HepG2 (cell line): ENCODE measurements around the gene SPCS2. TPM values are rescaled to one million over a fixed set of nuclear protein-coding genes. Genes with fewer than 3 reads are reported as not detected.

Experiments used
- ATAC-seq: fragments of 200-7000 bp; cut with Tn5 transposase; 3 replicates; pipeline ENCODE4 v1.9.1; 2020; ENCODE audit warnings: mild to moderate bottlenecking, moderate library complexity
- BruUV-seq: library from RNA; stranded (reverse); fragments of 400-500 nt; replicated peaks from 2 replicates; lab custom pipeline; 2021; lab: Mats Ljungman, UMichigan
- CTCF ChIA-PET: fragments of 300-600 bp; formaldehyde crosslinking; extraction: SDS; loops from one replicate; lab custom pipeline; 2021; ENCODE audit warnings: low total read pairs, inconsistent platforms, low intra/inter-chr PET ratio; lab: Yijun Ruan, JAX
- POLR2A ChIA-PET: fragments of 350-600 bp; sonication (Branson Sonifier 250); formaldehyde crosslinking; loops from one replicate; lab custom pipeline; 2020; ENCODE audit warnings: antibody characterized with exemption, inconsistent platforms; lab: Yijun Ruan, JAX
- DNase-seq: peaks from one replicate; pipeline ENCODE4 v3.0.0-alpha.2; 2015; ENCODE audit warnings: low spot score
- FAIRE-seq: peaks from 3 replicates; lab custom pipeline; 2011; peaks lifted over from hg19 to GRCh38; lab: Jason Lieb, UNC
- H2AFZ ChIP-seq: one replicate; pipeline ENCODE4 v1.6.1; 2011; ENCODE audit warnings: low read length, inconsistent platforms
- H3K27ac ChIP-seq: fragments of 300-600 bp; 3 replicates; pipeline ENCODE4 v1.8.0; 2011; ENCODE audit warnings: mixed run types, mild to moderate bottlenecking, mixed read lengths, low read length, inconsistent platforms; ENCODE audit not compliant: insufficient read depth; ENCODE audit errors: extremely low read length
- H3K27me3 ChIP-seq, 2 experiments: fragments of 200-600 bp in 1 of 2; 2 replicates in 1 of 2; 3 replicates in 1 of 2; pipeline versions ENCODE4 v1.6.0 to v1.8.0; 2011; ENCODE audit warnings: low read length in 2 of 2, mild to moderate bottlenecking in 2 of 2, moderate library complexity in 2 of 2, inconsistent platforms in 1 of 2; ENCODE audit not compliant: insufficient read depth in 2 of 2, control insufficient read depth in 1 of 2
- H3K36me3 ChIP-seq, 2 experiments: fragments of 200-600 bp in 1 of 2; replicated peaks in 1 of 2; 2 replicates in 1 of 2; 3 replicates in 1 of 2; pipeline versions ENCODE4 v1.5.1 to v1.8.0; 2011; ENCODE audit warnings: low read length in 2 of 2, inconsistent platforms in 1 of 2; ENCODE audit not compliant: insufficient read depth in 2 of 2, control insufficient read depth in 1 of 2
- H3K4me1 ChIP-seq: 2 replicates; pipeline ENCODE4 v1.5.1; 2012; ENCODE audit warnings: low read length, inconsistent platforms; ENCODE audit not compliant: insufficient read depth
- H3K4me2 ChIP-seq: 2 replicates; pipeline ENCODE4 v1.6.0; 2011; ENCODE audit warnings: low read depth, low read length, inconsistent platforms
- H3K4me3 ChIP-seq, 3 experiments: fragments of 200-600 bp in 1 of 3; sonication (generic), shearing (Covaris generic) in 1 of 3; replicated peaks in 1 of 3; 2 replicates each; pipeline ENCODE4 v1.5.1; 2011 to 2016; ENCODE audit warnings: low read length in 3 of 3, inconsistent platforms in 2 of 3, low read depth in 2 of 3, mild to moderate bottlenecking in 2 of 3, control low read depth in 1 of 3, mixed read lengths in 1 of 3; ENCODE audit not compliant: insufficient read depth in 1 of 3
- H3K79me2 ChIP-seq: one replicate; pipeline ENCODE4 v1.6.1; 2011; ENCODE audit warnings: low read length, inconsistent platforms; ENCODE audit not compliant: insufficient read depth
- H3K9ac ChIP-seq: 2 replicates; pipeline ENCODE4 v1.6.0; 2011; ENCODE audit warnings: mild to moderate bottlenecking, low read depth, low read length, inconsistent platforms; ENCODE audit not compliant: insufficient read depth
- H3K9me3 ChIP-seq: 2 replicates; pipeline ENCODE4 v1.5.1; 2012; ENCODE audit warnings: mild to moderate bottlenecking, low read length
- H4K20me1 ChIP-seq: 2 replicates; pipeline ENCODE4 v1.6.0; 2011; ENCODE audit warnings: inconsistent platforms, mild to moderate bottlenecking, low read length, moderate library complexity; ENCODE audit not compliant: insufficient read depth
- BRD4 ChIP-seq: sonication (generic); formaldehyde crosslinking; IDR thresholded peaks from 2 replicates; pipeline ENCODE4 v1.4.0; 2020; ENCODE audit warnings: missing genetic modification reagents
- CEBPG ChIP-seq: IDR thresholded peaks from 2 replicates; pipeline ENCODE4 v1.6.1; 2016
- ETV5 ChIP-seq: IDR thresholded peaks from 2 replicates; pipeline ENCODE4 v1.6.1; 2018; ENCODE audit warnings: missing biosample characterization, missing genetic modification reagents, inconsistent platforms, borderline replicate concordance
- JARID2 ChIP-seq: sonication (generic); formaldehyde crosslinking; IDR thresholded peaks from 2 replicates; pipeline ENCODE4 v1.8.1; 2023; ENCODE audit warnings: missing genetic modification reagents, inconsistent platforms; ENCODE audit not compliant: insufficient replicate concordance
- KDM4B ChIP-seq: sonication (generic); formaldehyde crosslinking; IDR thresholded peaks from 2 replicates; pipeline ENCODE4 v1.4.0; 2020; ENCODE audit warnings: missing genetic modification reagents
- KLF15 ChIP-seq: sonication (generic); formaldehyde crosslinking; IDR thresholded peaks from 2 replicates; pipeline ENCODE4 v1.8.1; 2023; ENCODE audit warnings: borderline replicate concordance, mild to moderate bottlenecking, inconsistent platforms, missing genetic modification reagents, mixed read lengths
- NFIC ChIP-seq: IDR thresholded peaks from 2 replicates; pipeline ENCODE4 v1.6.1; 2012; ENCODE audit warnings: mild to moderate bottlenecking, low read length, inconsistent platforms
- SMAD1 ChIP-seq: sonication (generic); formaldehyde crosslinking; IDR thresholded peaks from 2 replicates; pipeline ENCODE4 v1.4.0; 2020; ENCODE audit warnings: missing genetic modification reagents, low read depth, mild to moderate bottlenecking, borderline replicate concordance
- SYNCRIP ChIP-seq: fragments of 200-400 bp; formaldehyde crosslinking; IDR thresholded peaks from 2 replicates; pipeline ENCODE4 v1.6.1; 2018; ENCODE audit warnings: mild to moderate bottlenecking, low read depth, low read length; ENCODE audit not compliant: insufficient read depth
- WGBS: methylation state at CpG from one replicate; pipeline ENCODE4 v1.1.6; 2017; ENCODE audit warnings: low lambda C conversion rate; 5-methylcytosine and 5-hydroxymethylcytosine counted together
- in situ Hi-C: cut with HindIII; loops from 2 replicates; pipeline ENCODE4 v1.10.0; 2017; ENCODE audit warnings: low pct_unique_long_range_greater_than_20kb; ENCODE audit not compliant: extremely low pct_ligation_motif_present
- intact Hi-C: fragments of 100-400 bp; cut with micrococcal nuclease; formaldehyde crosslinking; loops from one replicate; pipeline ENCODE4 v1.10.0; 2022; ENCODE audit not compliant: unreplicated experiment
- polyA plus RNA-seq, 8 experiments: library from polyadenylated mRNA; depleted of rRNA in 3 of 8; stranded (reverse) in 7 of 8; unstranded in 1 of 8; fragments of >200 nt; fragmentation: Illumina TruSeq in 4 of 8; extraction: Trizol in 4 of 8; gene quantifications; 2 replicates each; pipeline versions ENCODE4 v1.2.1 to v1.2.3, GENCODE V29; 2011 to 2016; ENCODE audit warnings: low read depth in 4 of 8, missing spikeins in 1 of 8, mixed read lengths in 1 of 8; ENCODE audit not compliant: insufficient read depth in 1 of 8
- total RNA-seq, 5 experiments: library from RNA; depleted of rRNA; stranded (reverse); fragments of >200 nt; fragmentation: Illumina TruSeq; extraction: Trizol; gene quantifications; 2 replicates each; pipeline ENCODE4 v1.2.3, GENCODE V29; 2016; ENCODE audit warnings: low read depth in 1 of 5
- TF ChIP-seq, protein P1 (sequence below): sonication (generic); formaldehyde crosslinking; IDR thresholded peaks from 2 replicates; pipeline ENCODE4 v1.4.0; 2020; ENCODE audit warnings: missing genetic modification reagents, borderline replicate concordance
- TF ChIP-seq, protein P2 (sequence below): sonication (generic); formaldehyde crosslinking; IDR thresholded peaks from 2 replicates; pipeline ENCODE4 v1.8.0; 2022; ENCODE audit warnings: missing genetic modification reagents, mild to moderate bottlenecking, moderate library complexity, borderline replicate concordance

Gene SPCS2
- total and polyA plus RNA-seq, 2 of the 13 experiments (the other 11 are each of a cell fraction or from before 2014, with no cell fraction given) = 87.3 to 142 TPM

DNA sequence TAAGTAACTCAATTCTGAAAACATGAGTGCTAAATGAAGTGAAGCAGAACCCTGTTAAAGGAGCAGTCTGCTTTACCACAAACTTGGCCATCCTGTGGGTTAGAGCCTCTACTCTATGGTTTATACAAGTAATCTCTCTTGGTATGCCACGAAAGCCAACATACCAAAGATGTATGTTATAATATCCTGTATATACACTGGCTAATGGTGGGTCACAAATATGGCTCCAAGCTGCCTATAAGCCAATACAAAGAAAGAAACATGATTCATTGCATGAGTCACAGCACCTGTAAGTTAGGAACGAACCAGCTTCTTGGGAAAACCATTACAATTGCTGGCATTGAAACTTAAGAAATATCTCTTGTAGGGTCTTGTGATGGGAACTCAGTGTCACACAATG lies 16.3 kb upstream of the SPCS2 start:
- no peaks in the 10 kb centered on the region for H4K20me1 ChIP-seq
- no peak overlapping the region for H3K4me2 ChIP-seq
- WGBS = 92% methylated on average over 2 of the region's 2 CpGs
- H3K4me1 ChIP-seq = no peaks in the 10 kb centered on the region
- BruUV-seq = no TSS peak
- intact Hi-C loops = no loop called here
- no peak for FAIRE-seq
- TF ChIP-seq, protein P1, sequence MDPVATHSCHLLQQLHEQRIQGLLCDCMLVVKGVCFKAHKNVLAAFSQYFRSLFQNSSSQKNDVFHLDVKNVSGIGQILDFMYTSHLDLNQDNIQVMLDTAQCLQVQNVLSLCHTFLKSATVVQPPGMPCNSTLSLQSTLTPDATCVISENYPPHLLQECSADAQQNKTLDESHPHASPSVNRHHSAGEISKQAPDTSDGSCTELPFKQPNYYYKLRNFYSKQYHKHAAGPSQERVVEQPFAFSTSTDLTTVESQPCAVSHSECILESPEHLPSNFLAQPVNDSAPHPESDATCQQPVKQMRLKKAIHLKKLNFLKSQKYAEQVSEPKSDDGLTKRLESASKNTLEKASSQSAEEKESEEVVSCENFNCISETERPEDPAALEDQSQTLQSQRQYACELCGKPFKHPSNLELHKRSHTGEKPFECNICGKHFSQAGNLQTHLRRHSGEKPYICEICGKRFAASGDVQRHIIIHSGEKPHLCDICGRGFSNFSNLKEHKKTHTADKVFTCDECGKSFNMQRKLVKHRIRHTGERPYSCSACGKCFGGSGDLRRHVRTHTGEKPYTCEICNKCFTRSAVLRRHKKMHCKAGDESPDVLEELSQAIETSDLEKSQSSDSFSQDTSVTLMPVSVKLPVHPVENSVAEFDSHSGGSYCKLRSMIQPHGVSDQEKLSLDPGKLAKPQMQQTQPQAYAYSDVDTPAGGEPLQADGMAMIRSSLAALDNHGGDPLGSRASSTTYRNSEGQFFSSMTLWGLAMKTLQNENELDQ (CRISPR knock-in tag) = no peak
- TF ChIP-seq KLF15 (CRISPR knock-in tag) (no peak), KDM4B (CRISPR knock-in tag) (no peak), ETV5 (CRISPR knock-in tag) (no peak), CEBPG (CRISPR knock-in tag) (no peak), SYNCRIP (no peak)
- H3K79me2 ChIP-seq = no peaks in the 10 kb centered on the region
- CTCF ChIA-PET = no interaction called here
- H3K9ac ChIP-seq = no peak overlapping the region
- no peak overlapping the region for H3K4me3 ChIP-seq
- POLR2A ChIA-PET = no interaction called here
- H2AFZ ChIP-seq = no peak overlapping the region
- no peaks in the 10 kb centered on the region for H3K27me3 ChIP-seq
- in situ Hi-C loops = loop anchor here (5.0 to 10.0 kb wide), 2 partner anchors 90 to 312 kb away; partner anchors contain the start of gene TPBGL
- ATAC-seq = no peak
- H3K36me3 ChIP-seq = peaks cover 11 to 57% of the 10 kb centered on the region in 2 experiments; a peak in 4 of 5 replicates
- H3K27ac ChIP-seq = no peak overlapping the region
- no peaks in the 10 kb centered on the region for H3K9me3 ChIP-seq
- DNase-seq = no peak

DNA sequence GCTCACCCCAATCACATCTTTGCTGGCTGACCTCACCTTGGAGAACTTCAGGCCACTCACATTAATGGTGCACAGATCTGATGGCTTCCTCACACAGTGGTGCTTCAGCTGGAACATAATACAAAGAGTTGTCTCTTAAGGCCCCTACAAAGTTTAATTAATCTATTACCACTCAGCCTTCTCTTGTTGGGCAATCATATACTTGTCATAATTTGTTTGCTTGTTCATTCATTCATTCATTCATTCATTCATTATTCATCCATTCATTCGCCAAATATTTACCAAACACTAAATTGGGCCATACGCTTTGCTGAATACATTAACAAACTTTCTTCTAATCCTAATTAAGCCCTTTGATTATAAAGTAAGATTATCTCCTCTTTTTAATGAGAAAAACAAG lies 15.3 kb upstream of the SPCS2 start:
- no peak for FAIRE-seq
- H2AFZ ChIP-seq = no peak overlapping the region
- no peak overlapping the region for H3K9ac ChIP-seq
- intact Hi-C loops = no loop called here
- BruUV-seq = no TSS peak
- in situ Hi-C loops = loop anchor here (5.0 to 10.0 kb wide), 2 partner anchors 89 to 311 kb away; partner anchors contain the start of gene TPBGL
- no peak overlapping the region for H3K27ac ChIP-seq
- CTCF ChIA-PET = no interaction called here
- H3K4me2 ChIP-seq = no peak overlapping the region
- H3K4me1 ChIP-seq = no peaks in the 10 kb centered on the region
- no peaks in the 10 kb centered on the region for H3K27me3 ChIP-seq
- H3K79me2 ChIP-seq = no peaks in the 10 kb centered on the region
- POLR2A ChIA-PET = no interaction called here
- H4K20me1 ChIP-seq = no peaks in the 10 kb centered on the region
- no peak for DNase-seq
- TF ChIP-seq NFIC (no peak), BRD4 (CRISPR knock-in tag) (no peak), JARID2 (CRISPR knock-in tag) (no peak), SMAD1 (CRISPR knock-in tag) (no peak)
- TF ChIP-seq, protein P2, sequence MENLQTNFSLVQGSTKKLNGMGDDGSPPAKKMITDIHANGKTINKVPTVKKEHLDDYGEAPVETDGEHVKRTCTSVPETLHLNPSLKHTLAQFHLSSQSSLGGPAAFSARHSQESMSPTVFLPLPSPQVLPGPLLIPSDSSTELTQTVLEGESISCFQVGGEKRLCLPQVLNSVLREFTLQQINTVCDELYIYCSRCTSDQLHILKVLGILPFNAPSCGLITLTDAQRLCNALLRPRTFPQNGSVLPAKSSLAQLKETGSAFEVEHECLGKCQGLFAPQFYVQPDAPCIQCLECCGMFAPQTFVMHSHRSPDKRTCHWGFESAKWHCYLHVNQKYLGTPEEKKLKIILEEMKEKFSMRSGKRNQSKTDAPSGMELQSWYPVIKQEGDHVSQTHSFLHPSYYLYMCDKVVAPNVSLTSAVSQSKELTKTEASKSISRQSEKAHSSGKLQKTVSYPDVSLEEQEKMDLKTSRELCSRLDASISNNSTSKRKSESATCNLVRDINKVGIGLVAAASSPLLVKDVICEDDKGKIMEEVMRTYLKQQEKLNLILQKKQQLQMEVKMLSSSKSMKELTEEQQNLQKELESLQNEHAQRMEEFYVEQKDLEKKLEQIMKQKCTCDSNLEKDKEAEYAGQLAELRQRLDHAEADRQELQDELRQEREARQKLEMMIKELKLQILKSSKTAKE (CRISPR knock-in tag) = no peak
- H3K4me3 ChIP-seq = no peak overlapping the region
- WGBS = 100% methylated on average over 2 of the region's 2 CpGs
- peaks cover 13 to 64% of the 10 kb centered on the region in 2 experiments; a peak in 4 of 5 replicates for H3K36me3 ChIP-seq
- no peak for ATAC-seq
- H3K9me3 ChIP-seq = no peaks in the 10 kb centered on the region
